SK-N-SH (cell line): ENCODE results near the gene GNB2.

Experiments used
- EP300 ChIP-seq, 2 experiments: IDR thresholded peaks; 2 replicates each; pipeline versions ENCODE4 v1.4.0 to v1.6.1; 2012; ENCODE audit warnings: borderline replicate concordance in 1 of 2, low read depth in 1 of 2, low read length in 1 of 2
- EZH2phosphoT487 ChIP-seq: fragments of 200-600 bp; sonication (generic); IDR thresholded peaks from 2 replicates; pipeline ENCODE4 v1.6.1; 2017; ENCODE audit warnings: low read depth, mixed run types, mild to moderate bottlenecking, antibody characterized with exemption, moderate library complexity, borderline replicate concordance
- GABPA ChIP-seq: IDR thresholded peaks from 2 replicates; pipeline ENCODE4 v1.4.0; 2012; ENCODE audit warnings: low read depth, mild to moderate bottlenecking
- MXI1 ChIP-seq: IDR thresholded peaks from 2 replicates; pipeline ENCODE4 v1.6.1; 2012; ENCODE audit warnings: mild to moderate bottlenecking, low read depth, low read length, improper control_type of control experiment
- NFIC ChIP-seq: IDR thresholded peaks from 2 replicates; pipeline ENCODE4 v1.4.0; 2012; ENCODE audit warnings: borderline replicate concordance
- NRF1 ChIP-seq: IDR thresholded peaks from 2 replicates; pipeline ENCODE4 v1.6.1; 2012; ENCODE audit warnings: low read depth, mild to moderate bottlenecking, low read length
- POLR2AphosphoS5 ChIP-seq: IDR thresholded peaks from 2 replicates; pipeline ENCODE4 v1.6.1; 2012; ENCODE audit warnings: low read depth, low read length
- RXRA ChIP-seq: IDR thresholded peaks from 2 replicates; pipeline ENCODE4 v1.4.0; 2012; ENCODE audit warnings: low read depth, mild to moderate bottlenecking, borderline replicate concordance
- SMC3 ChIP-seq: IDR thresholded peaks from 2 replicates; pipeline ENCODE4 v1.6.1; 2012; ENCODE audit warnings: low read depth, low read length, improper control_type of control experiment
- TEAD4 ChIP-seq: IDR thresholded peaks from 2 replicates; pipeline ENCODE4 v1.4.0; 2012; ENCODE audit warnings: mild to moderate bottlenecking, borderline replicate concordance; ENCODE audit not compliant: insufficient read depth
- YY1 ChIP-seq: IDR thresholded peaks from 2 replicates; pipeline ENCODE4 v1.4.0; 2012; ENCODE audit warnings: low read depth, mild to moderate bottlenecking
- TF ChIP-seq, protein P1 (sequence below): fragments of 200-600 bp; sonication (generic); IDR thresholded peaks from 2 replicates; pipeline ENCODE4 v1.6.1; 2017; ENCODE audit warnings: antibody characterized with exemption, mild to moderate bottlenecking, moderate library complexity
- TF ChIP-seq, protein P2 (sequence below): fragments of 150-350 bp; IDR thresholded peaks from 2 replicates; pipeline ENCODE4 v1.6.1; 2017; ENCODE audit warnings: antibody characterized with exemption, low read length, low read depth, borderline replicate concordance
- TF ChIP-seq, protein P3 (sequence below): IDR thresholded peaks from 2 replicates; pipeline ENCODE4 v1.6.1; 2012; ENCODE audit warnings: mild to moderate bottlenecking, low read depth, low read length, moderate library complexity

DNA sequence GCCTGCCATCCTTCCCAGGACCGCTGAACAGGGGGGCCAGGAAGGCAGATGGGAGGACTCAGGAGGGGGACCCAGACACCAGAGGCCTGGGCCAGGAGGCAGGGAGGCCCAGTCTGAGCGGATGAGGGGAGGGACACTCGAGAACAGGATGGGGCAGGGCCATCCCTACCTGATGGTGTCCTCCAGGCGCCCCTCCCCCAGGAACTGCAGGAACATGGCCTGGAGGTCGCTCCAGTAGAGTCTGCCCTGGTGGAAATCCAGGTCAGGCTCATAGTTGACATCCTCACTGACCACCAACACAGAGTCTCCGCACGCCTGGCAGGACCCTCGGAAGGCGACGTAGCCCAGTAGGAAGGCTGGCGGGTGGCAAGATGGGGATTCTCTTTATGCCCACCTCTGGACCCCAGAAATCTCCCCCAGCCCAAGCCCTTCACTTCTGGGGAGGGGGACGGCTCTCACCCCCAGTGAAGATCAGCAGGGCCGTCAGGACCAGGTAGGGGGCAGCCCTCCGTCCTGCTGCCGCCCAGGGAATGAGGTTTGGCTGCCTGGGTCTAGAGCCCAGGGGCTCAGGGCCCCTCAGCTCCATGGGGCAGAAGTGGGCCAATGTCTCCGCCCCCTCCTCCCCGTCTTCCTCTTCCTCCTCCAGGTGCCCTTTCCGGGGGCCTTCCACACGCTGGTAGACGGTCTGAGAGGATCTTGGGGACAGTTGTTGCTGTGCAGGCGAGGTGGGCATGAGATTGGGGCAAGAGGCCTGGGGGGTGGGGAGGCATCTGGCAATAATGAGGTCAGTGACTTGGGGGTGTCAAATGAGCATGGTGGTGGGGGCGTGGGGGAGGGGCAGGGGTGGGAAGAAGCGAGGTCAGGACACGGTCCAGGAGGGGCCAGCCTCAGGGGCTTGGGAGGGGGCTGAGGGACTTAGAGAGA lies 32.8 kb upstream of the GNB2 start:
- TF ChIP-seq, protein P1, sequence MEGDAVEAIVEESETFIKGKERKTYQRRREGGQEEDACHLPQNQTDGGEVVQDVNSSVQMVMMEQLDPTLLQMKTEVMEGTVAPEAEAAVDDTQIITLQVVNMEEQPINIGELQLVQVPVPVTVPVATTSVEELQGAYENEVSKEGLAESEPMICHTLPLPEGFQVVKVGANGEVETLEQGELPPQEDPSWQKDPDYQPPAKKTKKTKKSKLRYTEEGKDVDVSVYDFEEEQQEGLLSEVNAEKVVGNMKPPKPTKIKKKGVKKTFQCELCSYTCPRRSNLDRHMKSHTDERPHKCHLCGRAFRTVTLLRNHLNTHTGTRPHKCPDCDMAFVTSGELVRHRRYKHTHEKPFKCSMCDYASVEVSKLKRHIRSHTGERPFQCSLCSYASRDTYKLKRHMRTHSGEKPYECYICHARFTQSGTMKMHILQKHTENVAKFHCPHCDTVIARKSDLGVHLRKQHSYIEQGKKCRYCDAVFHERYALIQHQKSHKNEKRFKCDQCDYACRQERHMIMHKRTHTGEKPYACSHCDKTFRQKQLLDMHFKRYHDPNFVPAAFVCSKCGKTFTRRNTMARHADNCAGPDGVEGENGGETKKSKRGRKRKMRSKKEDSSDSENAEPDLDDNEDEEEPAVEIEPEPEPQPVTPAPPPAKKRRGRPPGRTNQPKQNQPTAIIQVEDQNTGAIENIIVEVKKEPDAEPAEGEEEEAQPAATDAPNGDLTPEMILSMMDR: no peak
- TF ChIP-seq GABPA (no peak), EP300 (IDR thresholded peaks at IDR 0.05; ENCODE audit: borderline replicate concordance in 1 of 2, low read depth in 1 of 2, low read length in 1 of 2) (no peak), YY1 (no peak), EZH2phosphoT487 (no peak), MXI1 (no peak), NRF1 (no peak), TEAD4 (no peak), SMC3 (no peak), POLR2AphosphoS5 (no peak), NFIC (no peak), RXRA (no peak)
- TF ChIP-seq, protein P2, sequence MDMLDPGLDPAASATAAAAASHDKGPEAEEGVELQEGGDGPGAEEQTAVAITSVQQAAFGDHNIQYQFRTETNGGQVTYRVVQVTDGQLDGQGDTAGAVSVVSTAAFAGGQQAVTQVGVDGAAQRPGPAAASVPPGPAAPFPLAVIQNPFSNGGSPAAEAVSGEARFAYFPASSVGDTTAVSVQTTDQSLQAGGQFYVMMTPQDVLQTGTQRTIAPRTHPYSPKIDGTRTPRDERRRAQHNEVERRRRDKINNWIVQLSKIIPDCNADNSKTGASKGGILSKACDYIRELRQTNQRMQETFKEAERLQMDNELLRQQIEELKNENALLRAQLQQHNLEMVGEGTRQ: no peak
- TF ChIP-seq, protein P3, sequence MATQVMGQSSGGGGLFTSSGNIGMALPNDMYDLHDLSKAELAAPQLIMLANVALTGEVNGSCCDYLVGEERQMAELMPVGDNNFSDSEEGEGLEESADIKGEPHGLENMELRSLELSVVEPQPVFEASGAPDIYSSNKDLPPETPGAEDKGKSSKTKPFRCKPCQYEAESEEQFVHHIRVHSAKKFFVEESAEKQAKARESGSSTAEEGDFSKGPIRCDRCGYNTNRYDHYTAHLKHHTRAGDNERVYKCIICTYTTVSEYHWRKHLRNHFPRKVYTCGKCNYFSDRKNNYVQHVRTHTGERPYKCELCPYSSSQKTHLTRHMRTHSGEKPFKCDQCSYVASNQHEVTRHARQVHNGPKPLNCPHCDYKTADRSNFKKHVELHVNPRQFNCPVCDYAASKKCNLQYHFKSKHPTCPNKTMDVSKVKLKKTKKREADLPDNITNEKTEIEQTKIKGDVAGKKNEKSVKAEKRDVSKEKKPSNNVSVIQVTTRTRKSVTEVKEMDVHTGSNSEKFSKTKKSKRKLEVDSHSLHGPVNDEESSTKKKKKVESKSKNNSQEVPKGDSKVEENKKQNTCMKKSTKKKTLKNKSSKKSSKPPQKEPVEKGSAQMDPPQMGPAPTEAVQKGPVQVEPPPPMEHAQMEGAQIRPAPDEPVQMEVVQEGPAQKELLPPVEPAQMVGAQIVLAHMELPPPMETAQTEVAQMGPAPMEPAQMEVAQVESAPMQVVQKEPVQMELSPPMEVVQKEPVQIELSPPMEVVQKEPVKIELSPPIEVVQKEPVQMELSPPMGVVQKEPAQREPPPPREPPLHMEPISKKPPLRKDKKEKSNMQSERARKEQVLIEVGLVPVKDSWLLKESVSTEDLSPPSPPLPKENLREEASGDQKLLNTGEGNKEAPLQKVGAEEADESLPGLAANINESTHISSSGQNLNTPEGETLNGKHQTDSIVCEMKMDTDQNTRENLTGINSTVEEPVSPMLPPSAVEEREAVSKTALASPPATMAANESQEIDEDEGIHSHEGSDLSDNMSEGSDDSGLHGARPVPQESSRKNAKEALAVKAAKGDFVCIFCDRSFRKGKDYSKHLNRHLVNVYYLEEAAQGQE: no peak
